HG03521 (cell line): ENCODE results near the gene USE1.

Experiments
- ATAC-seq: cut with Tn5 transposase; IDR thresholded peaks from one replicate; pipeline ENCODE4 v1.9.1; 2021; ENCODE audit warnings: mild to moderate bottlenecking, moderate library complexity; ENCODE audit not compliant: unreplicated experiment

Gene USE1

DNA sequence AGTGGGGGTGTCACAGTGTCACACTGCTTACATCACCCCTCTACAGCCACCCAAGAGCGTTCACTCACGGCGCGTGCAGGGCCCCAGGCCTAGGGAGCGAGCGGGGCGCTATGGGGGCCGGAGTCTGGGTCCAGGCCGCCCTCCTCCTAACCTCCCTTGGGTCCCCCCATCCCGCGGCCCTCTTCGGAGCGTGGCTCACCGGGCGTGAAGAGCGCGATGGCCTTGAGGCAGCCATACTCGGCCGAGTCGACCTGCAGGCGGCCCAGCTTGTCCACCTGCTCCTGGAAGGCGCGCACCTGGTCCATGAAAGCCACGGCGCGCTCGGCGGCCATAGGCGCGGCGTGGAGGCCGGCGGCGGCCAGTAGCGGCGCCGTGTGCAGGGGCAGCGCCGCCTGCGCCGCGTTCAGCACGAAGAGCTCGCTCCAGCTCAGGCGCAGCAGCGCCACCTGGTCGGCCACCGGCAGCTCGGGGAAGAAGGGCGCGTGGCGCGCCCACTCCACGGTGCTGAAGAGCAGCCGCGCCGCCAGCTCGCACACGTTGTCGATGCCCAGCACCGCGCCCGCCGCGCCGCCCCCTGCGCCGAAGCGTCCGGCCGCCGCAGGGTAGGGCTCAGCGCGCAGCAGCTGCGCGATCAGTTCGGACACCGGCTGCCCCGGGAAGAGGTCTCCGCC lies 20.3 kb downstream of the USE1 start:
- no peak for ATAC-seq

GRCh38 chr19:17235971-17236777 lies 21.0 kb downstream of the USE1 start:
- no peak for ATAC-seq

- no peak for ATAC-seq
Observed at GRCh38 chr19:17236811-17237543, 21.8 kb downstream of the USE1 start.

GRCh38 chr19:17237747-17238706 lies 22.9 kb downstream of the USE1 start:
- no peak for ATAC-seq

GRCh38 chr19:17240062-17240752 lies 25.1 kb downstream of the USE1 start:
- ATAC-seq: no peak

GRCh38 chr19:17240826-17241399 lies 25.8 kb downstream of the USE1 start:
- no peak for ATAC-seq

DNA sequence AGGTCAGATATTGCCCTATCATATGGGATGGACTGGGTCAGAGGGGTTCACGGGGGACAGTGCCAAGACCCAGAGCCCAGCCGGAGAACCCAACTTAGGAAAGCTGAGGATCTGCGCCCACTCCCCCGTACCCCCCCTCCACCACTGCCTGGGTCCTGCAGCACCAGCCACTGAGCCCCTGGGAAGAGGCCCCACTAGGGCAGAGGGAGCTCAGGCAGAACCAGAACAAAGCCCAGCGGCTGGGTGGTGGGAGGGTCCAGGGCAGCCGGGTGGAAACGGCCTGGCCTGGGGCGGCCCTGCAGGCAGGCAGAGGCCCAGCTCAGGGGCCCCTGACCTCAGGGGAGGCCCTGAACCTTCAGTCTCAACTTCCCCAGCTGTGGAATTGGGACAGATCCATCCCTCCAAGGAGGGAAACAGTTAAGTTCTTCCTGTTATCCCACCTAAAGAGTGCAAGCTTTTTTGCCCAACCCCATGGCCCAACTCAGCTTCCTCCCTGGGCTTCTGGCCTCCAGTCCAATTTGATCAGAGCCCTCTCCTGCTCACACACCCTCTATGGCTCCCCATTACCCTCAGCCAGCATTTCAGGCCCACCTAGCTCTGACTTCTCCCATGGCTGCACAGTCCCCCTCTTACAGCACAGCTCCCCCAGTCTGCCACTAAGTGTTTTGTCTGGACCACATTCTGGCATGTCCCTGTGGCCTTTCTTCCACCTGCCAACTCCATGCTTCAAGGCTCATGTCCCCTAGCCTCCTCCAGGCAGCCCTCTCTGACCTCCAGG lies 27.5 kb downstream of the USE1 start:
- no peak for ATAC-seq

GRCh38 chr19:17243211-17243829 lies 28.2 kb downstream of the USE1 start:
- ATAC-seq: no peak

GRCh38 chr19:17243830-17244617 lies 28.9 kb downstream of the USE1 start:
- ATAC-seq: no peak

GRCh38 chr19:17244618-17245534 lies 29.7 kb downstream of the USE1 start:
- peak; percentile 3 for ATAC-seq

DNA sequence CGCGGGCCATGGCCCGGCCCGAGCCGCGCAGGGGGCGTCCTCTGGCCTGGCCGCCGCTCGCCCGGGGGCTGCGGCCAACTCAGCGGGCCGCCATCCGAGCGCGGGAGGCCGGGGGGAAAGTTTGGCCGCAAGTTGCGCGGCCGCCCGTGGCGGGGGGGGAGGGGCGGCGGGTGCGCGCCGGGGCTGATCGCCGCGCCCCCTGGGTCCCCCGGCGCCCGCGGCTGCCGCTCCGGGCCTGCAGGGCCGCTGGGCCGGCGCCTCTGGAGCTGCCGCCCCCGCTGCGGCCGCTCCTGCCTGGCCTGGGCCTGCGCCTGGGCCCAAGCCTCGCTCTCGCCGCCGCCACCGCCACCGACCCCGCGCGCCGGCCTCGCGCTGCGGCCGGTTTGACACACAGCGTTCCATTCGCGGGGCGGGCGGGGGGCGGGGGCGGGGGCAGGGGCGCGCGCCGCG lies 30.4 kb downstream of the USE1 start, which contains the start of gene NR2F6:
Gene NR2F6 (minus strand): TSS at position 385 of the 450 bp plus-strand sequence. CDS start 699 bp downstream, outside the sequence.
- peak; percentile 9 for ATAC-seq

- no peak for ATAC-seq
Observed at GRCh38 chr19:17246681-17247425, 31.7 kb downstream of the USE1 start.

GRCh38 chr19:17248011-17248776 lies 33.0 kb downstream of the USE1 start:
- ATAC-seq: no peak

- no peak for ATAC-seq
Observed at GRCh38 chr19:17249887-17250548, 34.9 kb downstream of the USE1 start.
